Measurements from ENCODE around the gene SLC6A4. TPM values are rescaled to one million over a fixed set of nuclear protein-coding genes. Genes with fewer than 3 reads are reported as not detected.

The SLC6A4 gene
- total and polyA plus RNA-seq, 2 experiments from 2014 or later: 0.06 to 0.14 TPM

- H3K9me3 Mint-ChIP-seq: peaks cover 9% of the 10 kb centered on the region
- H3K27me3 ChIP-seq (ENCODE audit: insufficient read depth): peaks cover 77% of the 10 kb centered on the region
- peak overlapping the region; percentile 70 for H3K4me3 Mint-ChIP-seq
- no peak overlapping the region for H2AFZ ChIP-seq
- H3K27ac Mint-ChIP-seq: no peak overlapping the region
- H3K27me3 Mint-ChIP-seq (ENCODE audit: insufficient read depth, low read depth, poor library complexity): peaks cover 68% of the 10 kb centered on the region
- peaks cover 27% of the 10 kb centered on the region for H3K4me1 ChIP-seq (ENCODE audit: insufficient read depth)
- H4K20me1 ChIP-seq (replicated peaks; ENCODE audit: insufficient read depth): no peaks in the 10 kb centered on the region
- H3F3A ChIP-seq (replicated peaks; ENCODE audit: low read depth): no peaks in the 10 kb centered on the region
- 0 out of 2 replicates have a peak overlapping the region, but pooled peaks have one; percentile 33 for H3K4me2 ChIP-seq
- H3K36me3 Mint-ChIP-seq (ENCODE audit: low read depth): peaks cover 5% of the 10 kb centered on the region; the same call in 2 of the 3 replicates
- DNase-seq (ENCODE audit: low spot score): peak; percentile 70
- TF ChIP-seq CTCF (conservative IDR thresholded peaks at IDR 0.05; ENCODE audit: low read depth in 2 of 2) (peak; percentile 33 to 69), REST (IDR thresholded peaks at IDR 0.05; ENCODE audit: unreplicated experiment) (no peak)
- no peaks in the 10 kb centered on the region for H3K36me3 ChIP-seq (ENCODE audit: insufficient read depth)
- no peak overlapping the region for H3K27ac ChIP-seq (ENCODE audit: low read depth)
- no peaks in the 10 kb centered on the region for H3K79me2 ChIP-seq (replicated peaks; ENCODE audit: insufficient read depth)
- H3K4me1 Mint-ChIP-seq: peaks cover 27% of the 10 kb centered on the region
- peak overlapping the region; percentile 63 for H3K4me3 ChIP-seq
- no peaks in the 10 kb centered on the region for H3K9me2 ChIP-seq (ENCODE audit: insufficient read depth)
- peak; percentile 22 for ATAC-seq
Measured at GRCh38 chr17:30236766-30237165, 1.3 kb upstream of the SLC6A4 start.

GRCh38 chr17:30236297-30236624 lies 764 bp upstream of the SLC6A4 start:
- H3K4me3 Mint-ChIP-seq: peak overlapping the region; percentile 70
- peaks cover 28% of the 10 kb centered on the region for H3K4me1 Mint-ChIP-seq
- no peak overlapping the region for H3K27ac ChIP-seq (ENCODE audit: low read depth)
- H3K27me3 Mint-ChIP-seq (ENCODE audit: insufficient read depth, low read depth, poor library complexity): peaks cover 68% of the 10 kb centered on the region
- H3K36me3 Mint-ChIP-seq (ENCODE audit: low read depth): peaks cover 5% of the 10 kb centered on the region; the same call in 2 of the 3 replicates
- peaks cover 9% of the 10 kb centered on the region for H3K9me3 Mint-ChIP-seq
- peak overlapping the region; percentile 98 for H2AFZ ChIP-seq
- no peak for ATAC-seq
- H3F3A ChIP-seq (replicated peaks; ENCODE audit: low read depth): no peaks in the 10 kb centered on the region
- peaks cover 79% of the 10 kb centered on the region for H3K27me3 ChIP-seq (ENCODE audit: insufficient read depth)
- H3K4me2 ChIP-seq: peak overlapping the region; percentile 86
- H3K4me3 ChIP-seq: peak overlapping the region; percentile 63
- no peaks in the 10 kb centered on the region for H3K79me2 ChIP-seq (replicated peaks; ENCODE audit: insufficient read depth)
- H3K9me2 ChIP-seq (ENCODE audit: insufficient read depth): no peaks in the 10 kb centered on the region
- no peak for DNase-seq (ENCODE audit: low spot score)
- H3K4me1 ChIP-seq (ENCODE audit: insufficient read depth): peaks cover 27% of the 10 kb centered on the region
- no peaks in the 10 kb centered on the region for H4K20me1 ChIP-seq (replicated peaks; ENCODE audit: insufficient read depth)
- no peaks in the 10 kb centered on the region for H3K36me3 ChIP-seq (ENCODE audit: insufficient read depth)
- TF ChIP-seq EZH2phosphoT487 (IDR thresholded peaks at IDR 0.05; ENCODE audit: unreplicated experiment) (no peak), EZH2 (IDR thresholded peaks at IDR 0.05; ENCODE audit: low read depth, unreplicated experiment) (peak; percentile 53)
- H3K27ac Mint-ChIP-seq: no peak overlapping the region
